ENCODE results near the gene FHOD3.

Gene FHOD3

DNA sequence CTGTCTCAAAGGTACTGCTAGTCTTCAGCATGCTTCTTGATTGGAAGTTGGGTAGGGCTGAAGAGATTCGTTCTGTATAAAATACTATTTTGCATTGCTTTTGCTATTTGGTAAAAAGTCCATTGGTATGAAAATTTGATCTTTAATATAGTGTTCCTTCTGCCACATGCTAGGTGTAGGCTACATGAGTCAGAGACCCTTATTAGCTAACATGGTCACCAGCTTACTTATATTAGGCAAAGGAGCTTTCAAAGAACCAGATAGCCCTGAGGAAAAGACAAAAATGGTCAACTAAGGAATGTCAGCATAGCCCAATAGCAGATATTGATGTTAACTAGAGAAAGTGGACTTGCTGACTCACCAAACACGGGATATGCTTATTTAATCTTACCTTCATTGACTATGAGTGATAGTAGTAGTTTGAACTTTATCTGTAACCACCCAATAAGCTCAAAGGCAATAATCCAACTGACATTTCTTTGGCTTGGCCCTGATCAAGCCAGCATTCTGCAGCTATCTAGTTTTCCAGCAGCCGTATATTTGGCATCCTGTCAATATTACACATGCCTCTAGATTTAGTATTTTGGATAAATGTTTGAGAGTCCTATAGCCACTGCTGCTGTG is 421.3 kb downstream of the FHOD3 start:
- TF ChIP-seq RAD21 (IDR thresholded peaks at IDR 0.05; ENCODE audit: low read depth), result no peak
- TF ChIP-seq EP300 (IDR thresholded peaks at IDR 0.05; ENCODE audit: borderline replicate concordance), result no peak
- TF ChIP-seq CREB1 (IDR thresholded peaks at IDR 0.05; ENCODE audit: low read depth), result no peak
- TF ChIP-seq CEBPB (IDR thresholded peaks at IDR 0.05), result no peak
- no peak for TF ChIP-seq YY1 (IDR thresholded peaks at IDR 0.05; ENCODE audit: low read depth)
- TF ChIP-seq, protein P1, sequence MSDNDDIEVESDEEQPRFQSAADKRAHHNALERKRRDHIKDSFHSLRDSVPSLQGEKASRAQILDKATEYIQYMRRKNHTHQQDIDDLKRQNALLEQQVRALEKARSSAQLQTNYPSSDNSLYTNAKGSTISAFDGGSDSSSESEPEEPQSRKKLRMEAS (IDR thresholded peaks at IDR 0.05), result no peak

DNA sequence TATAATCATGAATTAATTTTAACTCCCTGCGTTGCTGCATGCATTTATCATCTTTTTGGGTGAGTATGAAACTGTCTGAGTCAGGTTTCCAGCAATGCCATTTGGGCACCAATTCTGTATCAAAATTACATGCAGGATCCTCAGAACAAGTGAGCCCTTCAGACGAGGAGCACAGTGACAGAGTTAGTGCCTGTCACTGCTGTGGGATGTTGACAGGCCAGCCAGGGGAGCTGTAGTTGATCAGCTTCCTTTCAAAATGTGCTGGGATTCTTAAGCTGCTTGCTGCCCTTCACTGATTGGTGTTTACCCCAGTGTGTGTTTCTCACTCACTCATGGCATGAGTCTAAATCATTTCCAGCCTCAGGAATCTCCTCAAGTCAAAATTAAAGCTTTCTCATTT is 422.1 kb downstream of the FHOD3 start:
- TF ChIP-seq TCF12 (IDR thresholded peaks at IDR 0.05; ENCODE audit: low read depth) (no peak), RAD21 (IDR thresholded peaks at IDR 0.05; ENCODE audit: low read depth) (no peak), CREB1 (IDR thresholded peaks at IDR 0.05; ENCODE audit: low read depth) (no peak), FOXM1 (IDR thresholded peaks at IDR 0.05; ENCODE audit: borderline replicate concordance, low read depth) (no peak), CEBPB (IDR thresholded peaks at IDR 0.05) (no peak), EGR1 (IDR thresholded peaks at IDR 0.05) (no peak), TAF1 (IDR thresholded peaks at IDR 0.05; ENCODE audit: low read depth) (no peak), ZBTB7A (IDR thresholded peaks at IDR 0.05; ENCODE audit: low read depth) (no peak), TEAD4 (IDR thresholded peaks at IDR 0.05) (no peak), YY1 (IDR thresholded peaks at IDR 0.05; ENCODE audit: low read depth) (no peak), EP300 (IDR thresholded peaks at IDR 0.05; ENCODE audit: borderline replicate concordance) (no peak), NFIC (IDR thresholded peaks at IDR 0.05) (no peak)
- TF ChIP-seq, protein P2, sequence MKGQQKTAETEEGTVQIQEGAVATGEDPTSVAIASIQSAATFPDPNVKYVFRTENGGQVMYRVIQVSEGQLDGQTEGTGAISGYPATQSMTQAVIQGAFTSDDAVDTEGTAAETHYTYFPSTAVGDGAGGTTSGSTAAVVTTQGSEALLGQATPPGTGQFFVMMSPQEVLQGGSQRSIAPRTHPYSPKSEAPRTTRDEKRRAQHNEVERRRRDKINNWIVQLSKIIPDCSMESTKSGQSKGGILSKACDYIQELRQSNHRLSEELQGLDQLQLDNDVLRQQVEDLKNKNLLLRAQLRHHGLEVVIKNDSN (IDR thresholded peaks at IDR 0.05), result no peak
- TF ChIP-seq, protein P1 (IDR thresholded peaks at IDR 0.05), result no peak
- TF ChIP-seq, protein P3, sequence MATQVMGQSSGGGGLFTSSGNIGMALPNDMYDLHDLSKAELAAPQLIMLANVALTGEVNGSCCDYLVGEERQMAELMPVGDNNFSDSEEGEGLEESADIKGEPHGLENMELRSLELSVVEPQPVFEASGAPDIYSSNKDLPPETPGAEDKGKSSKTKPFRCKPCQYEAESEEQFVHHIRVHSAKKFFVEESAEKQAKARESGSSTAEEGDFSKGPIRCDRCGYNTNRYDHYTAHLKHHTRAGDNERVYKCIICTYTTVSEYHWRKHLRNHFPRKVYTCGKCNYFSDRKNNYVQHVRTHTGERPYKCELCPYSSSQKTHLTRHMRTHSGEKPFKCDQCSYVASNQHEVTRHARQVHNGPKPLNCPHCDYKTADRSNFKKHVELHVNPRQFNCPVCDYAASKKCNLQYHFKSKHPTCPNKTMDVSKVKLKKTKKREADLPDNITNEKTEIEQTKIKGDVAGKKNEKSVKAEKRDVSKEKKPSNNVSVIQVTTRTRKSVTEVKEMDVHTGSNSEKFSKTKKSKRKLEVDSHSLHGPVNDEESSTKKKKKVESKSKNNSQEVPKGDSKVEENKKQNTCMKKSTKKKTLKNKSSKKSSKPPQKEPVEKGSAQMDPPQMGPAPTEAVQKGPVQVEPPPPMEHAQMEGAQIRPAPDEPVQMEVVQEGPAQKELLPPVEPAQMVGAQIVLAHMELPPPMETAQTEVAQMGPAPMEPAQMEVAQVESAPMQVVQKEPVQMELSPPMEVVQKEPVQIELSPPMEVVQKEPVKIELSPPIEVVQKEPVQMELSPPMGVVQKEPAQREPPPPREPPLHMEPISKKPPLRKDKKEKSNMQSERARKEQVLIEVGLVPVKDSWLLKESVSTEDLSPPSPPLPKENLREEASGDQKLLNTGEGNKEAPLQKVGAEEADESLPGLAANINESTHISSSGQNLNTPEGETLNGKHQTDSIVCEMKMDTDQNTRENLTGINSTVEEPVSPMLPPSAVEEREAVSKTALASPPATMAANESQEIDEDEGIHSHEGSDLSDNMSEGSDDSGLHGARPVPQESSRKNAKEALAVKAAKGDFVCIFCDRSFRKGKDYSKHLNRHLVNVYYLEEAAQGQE (IDR thresholded peaks at IDR 0.05; ENCODE audit: low read depth), result no peak

DNA sequence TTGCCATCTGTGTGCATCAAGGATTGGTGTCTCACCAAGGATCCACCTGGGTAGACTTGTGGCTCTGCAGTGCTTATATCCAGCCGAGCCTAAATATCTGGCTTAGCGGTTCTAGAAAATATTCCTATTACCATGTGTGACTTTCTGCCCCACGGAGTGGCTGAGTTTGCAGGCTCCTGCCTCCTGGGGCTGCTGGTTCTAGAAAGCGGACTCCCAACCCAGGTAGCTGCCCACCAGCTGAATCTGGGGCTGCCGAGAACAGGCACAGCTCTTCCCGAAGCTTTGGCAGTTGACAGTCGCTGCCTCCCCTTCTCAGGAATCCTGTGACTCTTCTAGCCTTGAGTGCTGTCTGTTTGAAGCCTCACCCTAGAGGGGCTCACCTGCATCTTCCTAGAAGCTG is 426.7 kb downstream of the FHOD3 start:
- TF ChIP-seq TAF1 (IDR thresholded peaks at IDR 0.05; ENCODE audit: low read depth) (no peak), RAD21 (IDR thresholded peaks at IDR 0.05; ENCODE audit: low read depth) (no peak)

DNA sequence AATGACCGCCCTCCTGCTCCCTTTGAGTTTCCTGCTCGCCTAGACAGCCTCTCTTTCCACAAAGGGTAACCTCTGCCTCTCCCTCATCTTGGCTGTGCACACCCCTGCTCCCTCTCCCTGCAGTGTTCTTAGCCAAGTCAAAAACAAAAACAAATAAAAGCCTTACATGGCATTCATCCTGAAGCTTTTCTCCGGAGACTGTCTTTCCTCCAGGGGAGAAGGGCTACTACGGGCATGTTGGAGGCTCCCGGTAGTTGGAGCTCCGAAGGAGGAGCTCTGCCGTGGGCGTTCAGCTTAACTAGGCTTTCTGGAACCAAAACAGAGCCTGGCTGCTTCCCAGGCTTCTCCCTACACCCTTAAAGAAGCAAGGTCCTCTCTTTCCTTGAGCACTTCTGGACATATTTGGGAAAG is 427.1 kb downstream of the FHOD3 start:
- no peak for TF ChIP-seq CEBPB (IDR thresholded peaks at IDR 0.05)
- TF ChIP-seq EGR1 (IDR thresholded peaks at IDR 0.05), result no peak
- no peak for TF ChIP-seq TCF12 (IDR thresholded peaks at IDR 0.05; ENCODE audit: low read depth)
- no peak for TF ChIP-seq RAD21 (IDR thresholded peaks at IDR 0.05; ENCODE audit: low read depth)
- TF ChIP-seq TEAD4 (IDR thresholded peaks at IDR 0.05), result no peak
- TF ChIP-seq EP300 (IDR thresholded peaks at IDR 0.05; ENCODE audit: borderline replicate concordance), result no peak
- TF ChIP-seq YY1 (IDR thresholded peaks at IDR 0.05; ENCODE audit: low read depth), result no peak
- TF ChIP-seq, protein P2 (IDR thresholded peaks at IDR 0.05), result no peak
- TF ChIP-seq NFIC (IDR thresholded peaks at IDR 0.05), result no peak
- no peak for TF ChIP-seq ZBTB7A (IDR thresholded peaks at IDR 0.05; ENCODE audit: low read depth)
- TF ChIP-seq CREB1 (IDR thresholded peaks at IDR 0.05; ENCODE audit: low read depth), result no peak
- TF ChIP-seq TAF1 (IDR thresholded peaks at IDR 0.05; ENCODE audit: low read depth), result no peak
- no peak for TF ChIP-seq FOXM1 (IDR thresholded peaks at IDR 0.05; ENCODE audit: borderline replicate concordance, low read depth)
- TF ChIP-seq, protein P1 (IDR thresholded peaks at IDR 0.05), result no peak
- TF ChIP-seq, protein P3 (IDR thresholded peaks at IDR 0.05; ENCODE audit: low read depth), result no peak

DNA sequence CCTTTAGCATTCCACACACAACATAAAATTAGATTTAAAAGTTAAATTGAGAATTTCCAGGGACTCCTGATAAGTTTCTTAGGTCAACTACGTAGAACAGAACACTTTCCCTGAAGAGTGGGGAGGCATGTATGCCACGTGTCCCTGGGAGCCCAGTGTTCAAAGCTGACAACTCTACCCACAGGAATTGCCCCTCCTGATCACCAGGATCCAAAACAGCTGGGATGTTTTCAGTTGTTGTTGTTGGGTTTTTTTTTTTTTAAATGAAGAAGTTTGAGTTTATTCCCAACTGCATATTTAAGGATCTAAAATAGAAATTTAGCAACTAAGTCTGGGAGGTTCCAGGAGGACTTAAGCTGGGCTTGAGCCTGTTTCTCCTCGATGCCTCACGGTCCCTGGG is 430.8 kb downstream of the FHOD3 start:
- TF ChIP-seq YY1 (IDR thresholded peaks at IDR 0.05; ENCODE audit: low read depth), result no peak
- TF ChIP-seq FOXM1 (IDR thresholded peaks at IDR 0.05; ENCODE audit: borderline replicate concordance, low read depth), result no peak
- TF ChIP-seq CEBPB (IDR thresholded peaks at IDR 0.05), result no peak
- no peak for TF ChIP-seq RAD21 (IDR thresholded peaks at IDR 0.05; ENCODE audit: low read depth)
- no peak for TF ChIP-seq ZBTB7A (IDR thresholded peaks at IDR 0.05; ENCODE audit: low read depth)
- TF ChIP-seq NFIC (IDR thresholded peaks at IDR 0.05), result no peak
- no peak for TF ChIP-seq EGR1 (IDR thresholded peaks at IDR 0.05)

DNA sequence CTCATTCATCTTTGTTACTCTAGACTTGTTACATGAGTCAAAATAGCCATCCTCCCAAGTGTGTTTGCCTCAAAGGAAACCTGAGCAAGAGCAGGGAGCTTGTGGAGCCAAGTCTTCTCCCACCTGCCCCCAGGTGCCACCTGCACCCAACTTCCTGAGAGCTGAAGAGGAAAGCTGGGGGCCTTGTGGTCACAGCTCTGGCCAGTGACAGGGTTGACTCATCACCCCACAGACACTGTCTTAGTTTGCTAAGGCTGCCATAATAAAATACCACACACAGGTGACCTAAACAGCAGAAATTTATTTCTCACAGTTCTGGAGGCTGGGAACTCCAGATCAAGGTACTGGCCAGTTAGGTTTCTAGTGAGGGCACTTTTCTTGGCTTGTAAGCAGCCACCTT is 431.7 kb downstream of the FHOD3 start:
- TF ChIP-seq, protein P2 (IDR thresholded peaks at IDR 0.05), result no peak
- TF ChIP-seq RAD21 (IDR thresholded peaks at IDR 0.05; ENCODE audit: low read depth) (no peak), TEAD4 (IDR thresholded peaks at IDR 0.05) (no peak), FOXM1 (IDR thresholded peaks at IDR 0.05; ENCODE audit: borderline replicate concordance, low read depth) (no peak), EGR1 (IDR thresholded peaks at IDR 0.05) (no peak), ZBTB7A (IDR thresholded peaks at IDR 0.05; ENCODE audit: low read depth) (no peak), CREB1 (IDR thresholded peaks at IDR 0.05; ENCODE audit: low read depth) (no peak), TCF12 (IDR thresholded peaks at IDR 0.05; ENCODE audit: low read depth) (no peak), YY1 (IDR thresholded peaks at IDR 0.05; ENCODE audit: low read depth) (no peak), NFIC (IDR thresholded peaks at IDR 0.05) (no peak), TAF1 (IDR thresholded peaks at IDR 0.05; ENCODE audit: low read depth) (no peak), CEBPB (IDR thresholded peaks at IDR 0.05) (no peak), EP300 (IDR thresholded peaks at IDR 0.05; ENCODE audit: borderline replicate concordance) (no peak)
- TF ChIP-seq, protein P1 (IDR thresholded peaks at IDR 0.05), result no peak
- TF ChIP-seq, protein P3 (IDR thresholded peaks at IDR 0.05; ENCODE audit: low read depth), result no peak

All from Ishikawa (cell line).